Ovary (tissue), 9 donors: Measurements from ENCODE around the gene MAP3K9. TPM values are rescaled to one million over a fixed set of nuclear protein-coding genes. Genes with fewer than 3 reads are reported as not detected.
"Not testable (repeated sequence)": the region's sequence is repeated elsewhere in the genome, so short reads cannot be mapped to it uniquely, and the experiment has no call there.

Experiments
- DNase-seq, 5 donors: peaks; one replicate each; pipeline ENCODE4 v3.0.0-alpha.2; 2019 to 2020
- H3K27ac ChIP-seq, 2 donors: fragments of 200-600 bp; one replicate each; pipeline versions ENCODE4 v1.5.1 to v1.8.0; 2019 to 2022
- H3K27me3 ChIP-seq: fragments of 200-600 bp; one replicate; pipeline ENCODE4 v1.8.0; 2022
- H3K36me3 ChIP-seq: fragments of 200-600 bp; sonication (generic); one replicate; pipeline ENCODE4 v1.5.1; 2019
- H3K4me1 ChIP-seq: one replicate; pipeline ENCODE4 v1.8.1; 2013; ENCODE audit warnings: mild to moderate bottlenecking, moderate library complexity; ENCODE audit not compliant: insufficient read depth
- H3K4me3 ChIP-seq: fragments of 200-600 bp; sonication (generic); one replicate; pipeline ENCODE4 v1.5.1; 2017
- H3K9me3 ChIP-seq, 2 donors: fragments of 200-600 bp in 1 of 2; sonication (generic) in 1 of 2; one replicate each; pipeline versions ENCODE4 v1.5.1 to v1.8.1; 2013 to 2019; ENCODE audit warnings: mild to moderate bottlenecking in 1 of 2, moderate library complexity in 1 of 2
- CTCF ChIP-seq, 3 donors: fragments of 450-650 bp in 2 of 3; fragments of 200-600 bp in 1 of 3; IDR thresholded peaks; one replicate each; pipeline versions ENCODE4 v1.5.1 to v1.8.0; 2016 to 2022; ENCODE audit warnings: antibody characterized with exemption in 3 of 3, mild to moderate bottlenecking in 1 of 3
- EP300 ChIP-seq: sonication (generic); formaldehyde crosslinking; IDR thresholded peaks from one replicate; pipeline ENCODE4 v1.6.1; 2017; ENCODE audit warnings: antibody characterized with exemption
- POLR2A ChIP-seq: fragments of 450-650 bp; IDR thresholded peaks from one replicate; pipeline ENCODE4 v1.6.1; 2017; ENCODE audit warnings: antibody characterized with exemption, mild to moderate bottlenecking, moderate library complexity
- WGBS, 3 donors: extraction: QIAGEN DNeasy Blood & Tissue Kit in 1 of 3; methylation state at CpG; one replicate each; pipeline versions ENCODE4 v1.1.5 to v1.1.7; 2013 to 2017; 5-methylcytosine and 5-hydroxymethylcytosine counted together
- intact Hi-C, 4 donors: fragments of 100-400 bp; cut with DNase I; formaldehyde crosslinking; loops; one replicate each; pipeline versions ENCODE4 v1.11.0 to v1.15.1; 2022 to 2023
- polyA plus RNA-seq, 2 donors: library from polyadenylated mRNA; stranded (reverse); fragments of 200-250 nt in 1 of 2; fragments of 350-450 nt in 1 of 2; fragmentation: Illumina TruSeq in 1 of 2; extraction: RNeasy Lipid Tissue Mini Kit (QIAGEN cat#74804) in 1 of 2; gene quantifications; one replicate each; pipeline ENCODE4 v1.2.3, GENCODE V29; 2013 to 2014
- total RNA-seq, 7 donors: library from RNA; depleted of rRNA in 2 of 7; stranded (reverse); fragments of >200 nt in 2 of 7; fragmentation: NEBNext Ultra II Directional in 3 of 7; extraction: Animal tissue kit (Norgen Biotek cat#: 25700) in 3 of 7; gene quantifications; one replicate each; pipeline versions ENCODE4 v1.1.0 to v1.2.4, GENCODE V29; 2016 to 2023
- donor health status: DM: no; HTN: no; CAD: no; lungs with moderate emphysema.
- donor health status: DM: no; HTN: no; CAD: no.
- donor health status: Bipolar disorder and iron deficiency.
- donor health status: DM: yes; HTN: yes; CAD: no.
- donor health status: DM: no; HTN: no; CAD: no.
- donor health status: DM: yes; HTN: yes; CAD: no.

Gene MAP3K9
- total and polyA plus RNA-seq, 9 donors: 0.80 to 3.7 (median 1.9) TPM

GRCh38 chr14:70855486-70855885, 46.2 kb upstream of the MAP3K9 start:
- intact Hi-C loops: no loop called here

GRCh38 chr14:70853658-70854057, 44.3 kb upstream of the MAP3K9 start:
- WGBS, 3 donors: 68 to 79% (median 74%) methylated on average over 3 of the region's 3 CpGs

More at GRCh38 chr14:70855486-70855885, 46.2 kb upstream of the MAP3K9 start:
- no peak overlapping the region for H3K27ac ChIP-seq
- no peak for DNase-seq
- no peak for TF ChIP-seq EP300
- TF ChIP-seq POLR2A: no peak
- no peak for TF ChIP-seq CTCF (IDR thresholded peaks at IDR 0.05)
- no peaks in the 10 kb centered on the region for H3K4me1 ChIP-seq
- H3K9me3 ChIP-seq: no peaks in the 10 kb centered on the region
- 59 to 70% (median 64%) methylated on average over 5 of the region's 5 CpGs for WGBS, 3 donors
- H3K36me3 ChIP-seq: no peaks in the 10 kb centered on the region
- H3K4me3 ChIP-seq: no peak overlapping the region
- H3K27me3 ChIP-seq: no peaks in the 10 kb centered on the region

GRCh38 chr14:70847406-70848090, 38.2 kb upstream of the MAP3K9 start:
- Histone ChIP-seq H3K9me3 (no peaks in the 10 kb centered on the region), H3K27me3 (no peaks in the 10 kb centered on the region), H3K4me1 (no peaks in the 10 kb centered on the region), H3K4me3 (no peak overlapping the region), H3K36me3 (no peaks in the 10 kb centered on the region), H3K27ac (no peak overlapping the region)
- 86 to 94% (median 91%) methylated on average over 3 of the region's 3 CpGs for WGBS, 3 donors
- intact Hi-C loops: no loop called here
- TF ChIP-seq EP300: no peak
- no peak for TF ChIP-seq CTCF (IDR thresholded peaks at IDR 0.05)
- TF ChIP-seq POLR2A: no peak
- no peak for DNase-seq

More at GRCh38 chr14:70853658-70854057, 44.3 kb upstream of the MAP3K9 start:
- H3K27ac ChIP-seq, H3K9me3 ChIP-seq, DNase-seq, H3K36me3 ChIP-seq, H3K4me3 ChIP-seq, intact Hi-C loops, H3K4me1 ChIP-seq, H3K27me3 ChIP-seq: not testable (repeated sequence)

- H3K27me3 ChIP-seq: no peaks in the 10 kb centered on the region
- no peaks in the 10 kb centered on the region for H3K9me3 ChIP-seq
- no peak overlapping the region for H3K4me3 ChIP-seq
- no peak overlapping the region for H3K27ac ChIP-seq
- TF ChIP-seq EP300 (no peak), POLR2A (no peak), CTCF (IDR thresholded peaks at IDR 0.05) (no peak)
- peaks cover 1% of the 10 kb centered on the region for H3K4me1 ChIP-seq
- intact Hi-C loops: no loop called here
- no peak for DNase-seq
- 70 to 88% (median 86%) methylated on average over 2 of the region's 2 CpGs for WGBS, 3 donors
- H3K36me3 ChIP-seq: no peaks in the 10 kb centered on the region
These were observed 36.3 kb upstream of the MAP3K9 start for GRCh38 chr14:70845601-70846000.

- no peak for DNase-seq
- WGBS, 3 donors: 4 to 8% (median 4%) methylated on average over 2 of the region's 2 CpGs
- H3K4me3 ChIP-seq: no peak overlapping the region
- no peaks in the 10 kb centered on the region for H3K36me3 ChIP-seq
- intact Hi-C loops: no loop called here
- H3K27me3 ChIP-seq: no peaks in the 10 kb centered on the region
- peaks cover 1% of the 10 kb centered on the region for H3K4me1 ChIP-seq
- TF ChIP-seq CTCF (IDR thresholded peaks at IDR 0.05): no peak
- no peak for TF ChIP-seq EP300
- TF ChIP-seq POLR2A: no peak
- H3K9me3 ChIP-seq: no peaks in the 10 kb centered on the region
- H3K27ac ChIP-seq: no peak overlapping the region
These were observed 33.6 kb upstream of the MAP3K9 start for GRCh38 chr14:70842851-70843462.
